Measurements from ENCODE around the gene PICK1.

- TF ChIP-seq POLR2A (IDR thresholded peaks at IDR 0.05) (no peak), CTCF (IDR thresholded peaks at IDR 0.05) (no peak)
Measured at GRCh38 chr22:38112381-38112780, 55.2 kb downstream of the PICK1 start.
